HEK293T (cell line): ENCODE data around the gene SLITRK4.

Experiments
- CTCF ChIA-PET: fragments of 350-600 bp; formaldehyde crosslinking; extraction: SDS; loops from one replicate; lab custom pipeline; 2021; ENCODE audit warnings: antibody characterized with exemption, inconsistent platforms; lab: Yijun Ruan, JAX
- POLR2A ChIA-PET: fragments of 350-600 bp; formaldehyde crosslinking; extraction: SDS; loops from one replicate; lab custom pipeline; 2020; ENCODE audit warnings: antibody characterized with exemption, inconsistent platforms; lab: Yijun Ruan, JAX
- DNase-seq: peaks from one replicate; pipeline ENCODE4 v3.0.0; 2012; ENCODE audit warnings: mixed read lengths; ENCODE audit errors: extremely low spot score
- ARNT ChIP-seq: fragments of 450-650 bp; IDR thresholded peaks from 2 replicates; pipeline ENCODE4 v1.6.1; 2017; ENCODE audit warnings: mild to moderate bottlenecking
- BHLHE40 ChIP-seq: fragments of 450-650 bp; IDR thresholded peaks from 2 replicates; pipeline ENCODE4 v1.6.1; 2016; ENCODE audit warnings: mild to moderate bottlenecking, moderate library complexity, borderline replicate concordance
- CTBP1 ChIP-seq: fragments of 450-650 bp; IDR thresholded peaks from 2 replicates; pipeline ENCODE4 v1.6.1; 2016; ENCODE audit warnings: borderline replicate concordance
- ELF4 ChIP-seq: fragments of 450-650 bp; IDR thresholded peaks from 2 replicates; pipeline ENCODE4 v1.6.1; 2017; ENCODE audit warnings: antibody characterized with exemption
- FOXA1 ChIP-seq: fragments of 450-650 bp; IDR thresholded peaks from 2 replicates; pipeline ENCODE4 v1.6.1; 2016; ENCODE audit warnings: mild to moderate bottlenecking
- FOXK2 ChIP-seq: fragments of 450-650 bp; IDR thresholded peaks from 2 replicates; pipeline ENCODE4 v1.6.1; 2016; ENCODE audit warnings: mild to moderate bottlenecking
- FOXM1 ChIP-seq: fragments of 450-650 bp; IDR thresholded peaks from 2 replicates; pipeline ENCODE4 v1.6.1; 2017; ENCODE audit warnings: mild to moderate bottlenecking, borderline replicate concordance
- HDGF ChIP-seq: fragments of 450-650 bp; IDR thresholded peaks from 2 replicates; pipeline ENCODE4 v1.6.1; 2017; ENCODE audit warnings: antibody characterized with exemption, borderline replicate concordance
- L3MBTL2 ChIP-seq: fragments of 450-650 bp; conservative IDR thresholded peaks from 2 replicates; pipeline ENCODE4 v1.6.1; 2016; ENCODE audit warnings: mild to moderate bottlenecking
- LEF1 ChIP-seq: fragments of 450-650 bp; IDR thresholded peaks from 2 replicates; pipeline ENCODE4 v1.6.1; 2017; ENCODE audit warnings: mild to moderate bottlenecking, borderline replicate concordance
- NFRKB ChIP-seq: fragments of 450-650 bp; IDR thresholded peaks from 2 replicates; pipeline ENCODE4 v1.6.1; 2016; ENCODE audit warnings: mild to moderate bottlenecking, moderate library complexity
- SP1 ChIP-seq: fragments of 450-650 bp; IDR thresholded peaks from 2 replicates; pipeline ENCODE4 v1.6.1; 2017
- SUZ12 ChIP-seq: fragments of 450-650 bp; IDR thresholded peaks from 2 replicates; pipeline ENCODE4 v1.6.1; 2016; ENCODE audit warnings: mild to moderate bottlenecking
- TARDBP ChIP-seq: fragments of 450-650 bp; IDR thresholded peaks from 2 replicates; pipeline ENCODE4 v1.6.1; 2016
- ZNF384 ChIP-seq: fragments of 450-650 bp; IDR thresholded peaks from 2 replicates; pipeline ENCODE4 v1.6.1; 2016
- TF ChIP-seq, protein P1 (sequence below): fragments of 450-650 bp; IDR thresholded peaks from 2 replicates; pipeline ENCODE4 v1.6.1; 2016

Gene SLITRK4

DNA sequence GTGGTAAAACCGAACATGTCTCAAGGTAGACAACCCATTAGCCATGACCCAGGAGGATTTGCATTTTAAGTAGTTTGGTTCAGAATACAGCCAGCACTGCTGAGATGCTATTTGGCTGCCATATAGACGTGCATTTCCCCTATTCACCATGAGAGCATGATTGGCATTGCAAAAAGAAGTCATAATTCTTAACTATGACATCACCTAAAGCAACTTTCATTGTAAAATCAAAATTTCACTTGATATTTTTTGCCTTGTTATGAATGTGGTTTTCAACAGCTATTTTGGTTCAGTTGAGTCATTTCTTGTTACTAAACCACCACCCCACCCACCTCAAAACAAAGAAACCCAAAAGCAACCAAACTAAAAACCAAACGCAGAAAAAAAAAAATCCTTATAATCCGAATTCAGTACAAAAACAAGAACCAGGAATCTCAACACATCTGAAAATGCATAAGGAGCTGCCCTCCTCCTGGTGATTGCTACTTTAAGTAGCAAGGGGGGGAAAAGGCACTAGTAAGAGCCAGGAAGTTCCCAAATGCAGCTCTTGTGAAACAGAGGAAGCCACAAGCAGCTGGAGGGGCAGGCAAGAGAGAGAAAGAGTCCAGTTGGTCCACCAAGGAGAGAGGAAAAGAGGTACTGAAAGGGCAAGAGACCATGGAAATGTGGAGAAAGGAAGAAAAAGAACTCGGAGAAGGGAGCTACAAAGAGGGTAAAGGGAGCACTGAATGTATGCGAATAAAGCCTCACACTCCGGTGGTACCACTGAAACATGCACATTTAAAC, 3.1 kb downstream of the SLITRK4 start:
- DNase-seq: no peak
- POLR2A ChIA-PET: no interaction called here
- TF ChIP-seq NFRKB (no peak), LEF1 (no peak), FOXM1 (no peak), ARNT (no peak), CTBP1 (no peak), ZNF384 (no peak), SUZ12 (no peak), SP1 (no peak), HDGF (no peak), ELF4 (no peak), FOXA1 (no peak), L3MBTL2 (no peak), BHLHE40 (no peak), FOXK2 (no peak), TARDBP (no peak)
- TF ChIP-seq, protein P1, sequence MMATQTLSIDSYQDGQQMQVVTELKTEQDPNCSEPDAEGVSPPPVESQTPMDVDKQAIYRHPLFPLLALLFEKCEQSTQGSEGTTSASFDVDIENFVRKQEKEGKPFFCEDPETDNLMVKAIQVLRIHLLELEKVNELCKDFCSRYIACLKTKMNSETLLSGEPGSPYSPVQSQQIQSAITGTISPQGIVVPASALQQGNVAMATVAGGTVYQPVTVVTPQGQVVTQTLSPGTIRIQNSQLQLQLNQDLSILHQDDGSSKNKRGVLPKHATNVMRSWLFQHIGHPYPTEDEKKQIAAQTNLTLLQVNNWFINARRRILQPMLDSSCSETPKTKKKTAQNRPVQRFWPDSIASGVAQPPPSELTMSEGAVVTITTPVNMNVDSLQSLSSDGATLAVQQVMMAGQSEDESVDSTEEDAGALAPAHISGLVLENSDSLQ: no peak
- CTCF ChIA-PET: no interaction called here

DNA sequence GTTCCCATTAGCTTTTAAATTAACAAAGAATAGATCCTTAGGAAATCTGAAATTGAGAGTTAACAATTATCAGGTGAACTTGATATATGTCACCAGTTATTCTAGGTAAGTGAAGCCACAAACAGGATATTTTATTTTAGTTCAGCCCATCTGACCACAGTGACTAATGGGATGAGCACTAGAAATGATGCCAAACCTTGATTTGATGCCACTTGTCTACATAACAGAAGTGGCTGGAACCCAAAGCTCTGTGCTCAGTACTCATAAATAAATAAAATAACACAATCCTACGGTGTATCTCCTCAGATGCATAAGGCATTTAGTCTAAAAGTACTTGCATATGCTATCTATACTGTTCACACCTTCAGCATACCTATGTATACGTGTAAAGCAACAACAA, 12.2 kb downstream of the SLITRK4 start:
- ChIA-PET POLR2A (no interaction called here), CTCF (no interaction called here)
- no peak for DNase-seq
- no peak for TF ChIP-seq ELF4
- no peak for TF ChIP-seq HDGF
- TF ChIP-seq FOXA1: no peak
- TF ChIP-seq SUZ12: no peak
- TF ChIP-seq LEF1: no peak
- TF ChIP-seq SP1: no peak
- TF ChIP-seq, protein P1: no peak
- TF ChIP-seq BHLHE40: no peak
- no peak for TF ChIP-seq L3MBTL2
- TF ChIP-seq NFRKB: no peak
- no peak for TF ChIP-seq FOXM1
- TF ChIP-seq FOXK2: no peak
- no peak for TF ChIP-seq ZNF384
- TF ChIP-seq ARNT: no peak
- TF ChIP-seq CTBP1: no peak

DNA sequence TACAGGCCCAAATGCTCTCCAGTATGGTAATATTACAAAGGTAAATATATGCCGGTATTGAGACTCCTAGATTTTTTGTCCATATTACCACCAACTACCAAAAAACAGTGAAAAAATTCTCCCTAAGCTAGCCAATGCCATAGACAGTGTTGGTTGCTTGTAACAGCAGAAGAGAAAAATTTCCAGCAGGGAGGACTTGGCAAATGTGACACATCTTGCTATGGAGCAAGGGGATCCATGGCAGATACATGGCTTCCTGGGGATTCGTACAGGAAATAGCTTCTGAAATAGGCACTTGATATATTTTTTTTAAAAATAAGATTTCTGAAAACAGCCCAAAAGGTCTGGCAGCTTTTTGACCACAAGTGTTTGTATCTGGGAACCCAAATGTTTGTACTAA, 14.6 kb downstream of the SLITRK4 start:
- TF ChIP-seq FOXM1: no peak
- TF ChIP-seq HDGF: no peak
- no peak for TF ChIP-seq L3MBTL2
- TF ChIP-seq ARNT: no peak
- TF ChIP-seq SP1: no peak
- TF ChIP-seq SUZ12: no peak
- no peak for TF ChIP-seq NFRKB
- TF ChIP-seq, protein P1: no peak
- no peak for TF ChIP-seq ZNF384
- TF ChIP-seq CTBP1: no peak
- TF ChIP-seq FOXA1: no peak
- no peak for TF ChIP-seq FOXK2
- no peak for TF ChIP-seq TARDBP
- no peak for TF ChIP-seq BHLHE40
- no peak for TF ChIP-seq ELF4
- no peak for TF ChIP-seq LEF1
- no peak for DNase-seq
- POLR2A ChIA-PET: no interaction called here
- CTCF ChIA-PET: no interaction called here

DNA sequence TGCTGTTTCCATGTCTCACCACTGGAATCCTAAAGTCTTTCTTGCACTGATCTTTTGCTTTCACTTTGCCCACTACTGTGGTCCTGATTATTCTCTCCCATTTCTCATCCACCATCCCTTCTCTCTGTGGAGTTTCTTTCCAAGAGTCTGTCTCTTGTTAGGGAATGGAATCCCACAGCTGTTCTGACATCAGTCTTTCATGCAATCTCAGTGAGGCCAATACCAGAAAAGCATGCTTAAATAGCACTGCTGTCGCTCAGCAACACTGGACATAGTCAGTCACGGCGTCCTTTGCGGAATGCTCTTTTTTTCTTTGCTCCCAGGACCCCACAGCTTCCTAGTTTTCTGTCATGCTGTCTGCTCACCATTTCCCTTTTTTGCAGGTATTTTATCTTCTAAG, 20.1 kb downstream of the SLITRK4 start:
- POLR2A ChIA-PET: no interaction called here

DNA sequence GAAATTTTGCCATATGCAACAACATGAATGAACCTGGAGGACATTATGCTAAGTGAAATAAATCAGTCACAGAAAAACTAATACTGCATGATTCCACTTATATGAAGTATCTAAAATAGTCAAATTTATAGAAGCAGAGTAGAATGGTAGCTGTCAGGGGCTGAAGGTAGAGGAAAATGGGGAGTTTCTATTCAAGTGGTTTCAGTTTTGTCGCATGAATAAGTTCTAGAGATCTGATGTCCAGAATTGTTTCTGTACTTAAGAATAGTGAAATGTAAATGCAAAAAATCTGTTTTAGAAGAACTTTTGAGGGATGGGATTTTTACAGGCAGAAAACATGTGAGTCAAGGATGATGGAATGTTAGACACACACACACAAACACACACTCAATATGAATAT, 34.1 kb downstream of the SLITRK4 start:
- no peak for DNase-seq
- ChIA-PET POLR2A (no interaction called here), CTCF (no interaction called here)
- TF ChIP-seq SUZ12: no peak
- no peak for TF ChIP-seq ARNT
- no peak for TF ChIP-seq FOXA1
- no peak for TF ChIP-seq L3MBTL2
- no peak for TF ChIP-seq FOXM1
- TF ChIP-seq HDGF: no peak
- TF ChIP-seq NFRKB: no peak
- TF ChIP-seq ELF4: no peak
- TF ChIP-seq ZNF384: no peak
- TF ChIP-seq CTBP1: no peak
- TF ChIP-seq SP1: no peak

More for the DNA sequence above, 20.1 kb downstream of the SLITRK4 start:
- TF ChIP-seq L3MBTL2: no peak
- TF ChIP-seq FOXK2: no peak
- TF ChIP-seq HDGF: no peak
- TF ChIP-seq TARDBP: no peak
- TF ChIP-seq, protein P1: no peak
- no peak for TF ChIP-seq FOXA1
- TF ChIP-seq CTBP1: no peak
- no peak for TF ChIP-seq ELF4
- no peak for TF ChIP-seq NFRKB
- no peak for TF ChIP-seq ZNF384
- no peak for TF ChIP-seq SP1
- no peak for TF ChIP-seq ARNT
- no peak for TF ChIP-seq BHLHE40
- no peak for TF ChIP-seq LEF1
- no peak for TF ChIP-seq FOXM1
- TF ChIP-seq SUZ12: no peak
- CTCF ChIA-PET: no interaction called here
- DNase-seq: no peak
